ENCODE data around the gene PIK3R3.

- TF ChIP-seq CTCF (IDR thresholded peaks at IDR 0.05; ENCODE audit: insufficient read depth, low read length, poor library complexity, severe bottlenecking) (no peak), EZH2phosphoT487 (conservative IDR thresholded peaks at IDR 0.05; ENCODE audit: low read length) (no peak)
Measured at GRCh38 chr1:45995298-45995697, 137.1 kb downstream of the PIK3R3 start.
